Measurements from ENCODE around the gene BRD3OS. TPM values are rescaled to one million over a fixed set of nuclear protein-coding genes. Genes with fewer than 3 reads are reported as not detected.

BRD3OS gene
- polyA plus RNA-seq, 1 of the 3 experiments (the other 2 are of a cell fraction), result 23.1 TPM

DNA sequence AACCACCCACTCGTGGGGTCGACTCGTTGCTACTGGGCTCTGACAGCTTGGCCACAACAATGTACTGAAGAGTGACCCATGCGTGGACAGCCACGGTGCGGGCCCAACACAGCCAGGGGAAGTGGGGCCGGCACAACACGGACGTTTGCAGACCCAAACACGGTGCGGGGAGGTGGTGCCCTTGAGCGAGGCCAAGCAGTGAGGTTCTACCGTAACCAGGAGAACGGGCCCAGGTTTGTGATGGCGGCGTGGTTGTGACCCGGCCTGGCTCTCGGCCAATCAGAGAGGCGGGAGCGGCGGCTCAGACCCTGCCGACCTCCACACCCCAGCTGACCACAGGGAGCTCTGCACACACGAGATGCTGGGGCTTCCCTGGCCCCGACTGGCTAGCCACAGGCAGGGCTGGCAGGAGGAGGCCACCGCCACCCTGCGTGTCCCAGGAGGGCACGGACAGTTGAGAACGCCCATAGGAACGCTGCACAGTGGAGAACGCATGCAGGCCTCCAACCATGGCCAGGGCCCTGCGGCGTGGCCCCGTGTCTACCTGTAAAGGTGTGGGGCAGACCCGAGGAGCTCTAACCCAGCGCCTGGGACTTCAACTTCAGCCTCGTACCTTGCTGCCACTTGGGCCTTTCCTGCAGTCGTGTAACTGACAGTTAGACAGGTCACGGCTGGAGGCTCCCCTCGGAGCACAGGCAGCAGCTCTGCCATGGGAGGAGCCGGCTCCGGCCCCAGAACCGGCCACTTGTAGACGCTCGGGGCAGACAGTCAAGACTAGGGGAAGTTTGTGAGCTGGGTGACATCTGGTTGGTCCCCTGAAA lies 28.9 kb downstream of the BRD3OS start:
- no peaks in the 10 kb centered on the region for H3K9me3 ChIP-seq
- H3K4me3 ChIP-seq (ENCODE audit: low read depth in 2 of 2, low read length in 1 of 2), result no peak overlapping the region
- CTCF ChIA-PET, result interaction anchor here (1.3 to 2.5 kb wide), 2 partner anchors 12 to 60 kb away, joined by 5 to 6 read pairs; no protein-coding TSS in a partner anchor
- peaks cover 59% of the 10 kb centered on the region for H4K20me1 ChIP-seq (ENCODE audit: insufficient read depth)
- no peak overlapping the region for H3K9ac ChIP-seq
- no peaks in the 10 kb centered on the region for H3K9me2 ChIP-seq
- H3K4me1 ChIP-seq (ENCODE audit: control insufficient read depth in 1 of 2, insufficient read depth in 2 of 2, low read depth in 1 of 2, low read length in 1 of 2), result peaks cover 6 to 44% of the 10 kb centered on the region in 2 experiments; a peak in 2 of 4 replicates
- no peak for DNase-seq
- POLR2A ChIA-PET, result no interaction called here
- H2AFZ ChIP-seq (ENCODE audit: low read depth), result no peak overlapping the region
- peaks cover 59% of the 10 kb centered on the region for H3K79me2 ChIP-seq (ENCODE audit: insufficient read depth)
- no peak overlapping the region for H3K4me2 ChIP-seq
- H3K27me3 ChIP-seq (ENCODE audit: insufficient read depth), result no peaks in the 10 kb centered on the region
- no peak for TF ChIP-seq MEF2A (IDR thresholded peaks at IDR 0.05; ENCODE audit: borderline replicate concordance, low read depth)
- TF ChIP-seq GABPA (IDR thresholded peaks at IDR 0.05; ENCODE audit: low read depth), result no peak
- TF ChIP-seq MXI1 (IDR thresholded peaks at IDR 0.05; ENCODE audit: low read depth, low read length), result no peak
- TF ChIP-seq, protein P1, sequence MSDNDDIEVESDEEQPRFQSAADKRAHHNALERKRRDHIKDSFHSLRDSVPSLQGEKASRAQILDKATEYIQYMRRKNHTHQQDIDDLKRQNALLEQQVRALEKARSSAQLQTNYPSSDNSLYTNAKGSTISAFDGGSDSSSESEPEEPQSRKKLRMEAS (IDR thresholded peaks at IDR 0.05; ENCODE audit: low read depth), result no peak
- no peak for TF ChIP-seq EP300 (IDR thresholded peaks at IDR 0.05; ENCODE audit: borderline replicate concordance in 1 of 2, low read depth in 1 of 2, low read length in 1 of 2)
- no peak for TF ChIP-seq NRF1 (IDR thresholded peaks at IDR 0.05; ENCODE audit: low read depth, low read length)
- no peak for TF ChIP-seq TEAD4 (IDR thresholded peaks at IDR 0.05; ENCODE audit: borderline replicate concordance, insufficient read depth)
- no peak overlapping the region; a peak in 1 of 4 replicates for H3K27ac ChIP-seq (ENCODE audit: low read depth in 2 of 2, low read length in 1 of 2)
- H3F3A ChIP-seq (replicated peaks; ENCODE audit: insufficient read depth), result no peaks in the 10 kb centered on the region
- peaks cover 0 to 40% of the 10 kb centered on the region in 2 experiments for H3K36me3 ChIP-seq (replicated peaks in 1 of 2; ENCODE audit: control insufficient read depth in 1 of 2, insufficient read depth in 2 of 2, low read length in 1 of 2)
- WGBS (ENCODE audit: low lambda C conversion rate), result 93% methylated on average over 18 of the region's 44 CpGs

DNA sequence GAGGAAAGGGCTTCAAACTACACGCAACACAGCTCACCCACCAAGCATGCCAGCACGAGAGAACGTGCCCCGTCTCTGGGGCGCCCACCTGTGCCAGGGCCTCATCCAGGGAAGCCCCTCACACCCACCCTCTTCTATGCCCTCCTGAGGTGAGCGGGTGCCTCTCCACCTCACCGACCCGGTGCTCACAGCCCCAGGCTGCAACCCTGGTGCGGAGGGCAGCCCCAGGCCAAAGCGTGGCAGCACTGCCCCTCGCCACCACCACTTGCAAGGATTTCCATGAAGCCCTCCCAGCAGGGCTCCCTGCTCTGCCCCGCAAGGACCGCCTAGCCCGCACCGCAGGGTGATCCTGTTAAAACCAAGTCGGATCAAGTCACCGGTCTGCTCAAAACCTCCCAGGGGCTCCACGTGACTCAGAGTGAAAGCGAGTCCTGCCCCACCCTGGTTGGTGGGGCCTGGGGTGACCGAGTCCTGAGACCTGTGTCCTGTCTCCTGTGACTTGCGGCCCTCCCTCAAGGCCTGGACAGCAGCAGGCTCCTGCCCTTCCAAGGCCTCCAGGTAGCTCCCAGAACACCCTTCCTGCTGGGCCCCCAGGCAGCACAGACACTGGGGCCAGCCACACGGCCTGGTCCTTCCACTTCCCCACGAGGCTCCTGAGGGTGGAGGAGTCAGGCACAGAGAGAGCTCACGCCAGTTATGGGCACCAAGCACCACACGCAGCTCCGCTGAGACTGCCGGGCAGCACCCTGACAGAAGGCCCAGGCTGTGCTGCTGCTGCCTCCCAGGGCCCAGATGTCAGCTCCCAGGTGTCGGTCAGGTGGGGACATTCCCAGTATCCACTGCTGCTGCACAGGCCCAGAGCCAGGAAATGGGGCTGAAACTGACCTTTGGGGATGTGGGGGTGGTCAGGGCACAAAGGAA lies 29.9 kb downstream of the BRD3OS start:
- Histone ChIP-seq H3K4me1 (ENCODE audit: control insufficient read depth in 1 of 2, insufficient read depth in 2 of 2, low read depth in 1 of 2, low read length in 1 of 2) (peaks cover 6 to 53% of the 10 kb centered on the region in 2 experiments; a peak in 2 of 4 replicates), H2AFZ (ENCODE audit: low read depth) (no peak overlapping the region), H3K4me2 (peak overlapping the region; percentile 7; the same call in 1 of the 2 replicates), H3K9ac (no peak overlapping the region), H3K36me3 (replicated peaks in 1 of 2; ENCODE audit: control insufficient read depth in 1 of 2, insufficient read depth in 2 of 2, low read length in 1 of 2) (peaks cover 0 to 31% of the 10 kb centered on the region in 2 experiments), H3K27ac (ENCODE audit: low read depth in 2 of 2, low read length in 1 of 2) (peak overlapping the region in 1 of 2 experiments; percentile 65; a peak in 1 of 4 replicates), H3F3A (replicated peaks; ENCODE audit: insufficient read depth) (no peaks in the 10 kb centered on the region), H3K4me3 (ENCODE audit: low read depth in 2 of 2, low read length in 1 of 2) (no peak overlapping the region), H3K27me3 (ENCODE audit: insufficient read depth) (no peaks in the 10 kb centered on the region), H3K9me2 (no peaks in the 10 kb centered on the region), H3K9me3 (no peaks in the 10 kb centered on the region), H3K79me2 (ENCODE audit: insufficient read depth) (peaks cover 69% of the 10 kb centered on the region), H4K20me1 (ENCODE audit: insufficient read depth) (peaks cover 69% of the 10 kb centered on the region)
- ChIA-PET CTCF (interaction anchor here (1.1 to 1.5 kb wide), 2 partner anchors 29 to 394 kb away, joined by 3 to 4 read pairs; no protein-coding TSS in a partner anchor), POLR2A (no interaction called here)
- TF ChIP-seq, protein P1 (IDR thresholded peaks at IDR 0.05; ENCODE audit: low read depth), result no peak
- TF ChIP-seq GABPA (IDR thresholded peaks at IDR 0.05; ENCODE audit: low read depth) (no peak), SIN3A (IDR thresholded peaks at IDR 0.05; ENCODE audit: borderline replicate concordance, low read depth, low read length) (no peak), GATA2 (CRISPR knock-in tag; IDR thresholded peaks at IDR 0.05) (no peak), RCOR1 (IDR thresholded peaks at IDR 0.05; ENCODE audit: low read length) (no peak)
- WGBS (ENCODE audit: low lambda C conversion rate), result 98% methylated on average over 19 of the region's 28 CpGs
- DNase-seq, result no peak
